Neuron (in vitro differentiated cells): ENCODE data around the gene NFKBIB.
"Not testable (repeated sequence)": the region's sequence is repeated elsewhere in the genome, so short reads cannot be mapped to it uniquely, and the experiment has no call there.

ENCODE experiments used
- H2AFZ ChIP-seq: one replicate; pipeline ENCODE4 v1.6.1; 2013; ENCODE audit warnings: low read depth, mild to moderate bottlenecking, inconsistent platforms, low read length, moderate library complexity
- H3K27me3 ChIP-seq: one replicate; pipeline ENCODE4 v1.6.1; 2013; ENCODE audit warnings: low read length; ENCODE audit not compliant: insufficient read depth
- H3K36me3 ChIP-seq: one replicate; pipeline ENCODE4 v1.6.1; 2013; ENCODE audit warnings: low read length; ENCODE audit not compliant: insufficient read depth
- H3K4me1 ChIP-seq: one replicate; pipeline ENCODE4 v1.6.1; 2013; ENCODE audit warnings: low read length; ENCODE audit not compliant: insufficient read depth
- H3K4me3 ChIP-seq: 2 replicates; pipeline ENCODE4 v1.5.1; 2013; ENCODE audit warnings: mild to moderate bottlenecking, low read length, moderate library complexity
- H3K9me3 ChIP-seq: one replicate; pipeline ENCODE4 v1.6.1; 2013; ENCODE audit warnings: low read length

NFKBIB gene

DNA sequence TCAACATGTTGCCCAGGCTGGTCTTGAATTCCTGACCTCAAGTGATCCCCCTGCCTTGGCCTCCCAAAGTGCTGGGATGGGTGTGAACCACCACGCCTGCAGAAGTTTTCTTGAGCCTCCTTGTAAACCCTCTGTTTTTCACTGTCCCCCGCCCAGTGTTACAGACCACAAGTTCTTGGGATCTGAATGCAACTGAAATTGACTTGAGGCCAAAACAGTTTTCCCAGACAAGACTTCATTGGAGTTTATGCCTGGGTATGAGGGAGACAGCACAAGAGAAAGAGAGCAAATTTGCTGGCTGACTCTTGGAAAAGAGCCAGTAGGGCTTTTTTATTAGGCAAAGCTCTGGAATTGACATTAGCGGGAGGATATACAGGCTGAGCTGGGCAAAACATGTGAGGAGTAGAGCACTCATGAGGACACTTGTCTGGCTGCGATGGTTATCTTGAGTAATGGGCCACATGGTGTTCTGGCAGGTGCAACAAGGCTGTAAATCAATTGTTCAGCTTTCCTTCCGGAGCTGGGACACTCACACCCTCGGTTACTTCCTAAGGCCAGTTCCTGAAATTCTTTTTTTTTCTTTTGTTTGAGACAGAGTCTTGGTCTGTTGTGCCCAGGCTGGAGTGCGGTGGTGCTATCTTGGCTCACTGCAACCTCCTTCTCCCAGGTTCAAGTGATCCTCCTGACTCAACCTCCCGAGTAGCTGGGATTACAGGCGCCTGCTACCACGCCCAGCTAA, 37.3 kb upstream of the NFKBIB start:
- Histone ChIP-seq H3K36me3 (no peaks in the 10 kb centered on the region), H2AFZ (no peak overlapping the region), H3K4me3 (no peak overlapping the region), H3K27me3 (no peaks in the 10 kb centered on the region), H3K9me3 (no peaks in the 10 kb centered on the region), H3K4me1 (peaks cover 1% of the 10 kb centered on the region)

DNA sequence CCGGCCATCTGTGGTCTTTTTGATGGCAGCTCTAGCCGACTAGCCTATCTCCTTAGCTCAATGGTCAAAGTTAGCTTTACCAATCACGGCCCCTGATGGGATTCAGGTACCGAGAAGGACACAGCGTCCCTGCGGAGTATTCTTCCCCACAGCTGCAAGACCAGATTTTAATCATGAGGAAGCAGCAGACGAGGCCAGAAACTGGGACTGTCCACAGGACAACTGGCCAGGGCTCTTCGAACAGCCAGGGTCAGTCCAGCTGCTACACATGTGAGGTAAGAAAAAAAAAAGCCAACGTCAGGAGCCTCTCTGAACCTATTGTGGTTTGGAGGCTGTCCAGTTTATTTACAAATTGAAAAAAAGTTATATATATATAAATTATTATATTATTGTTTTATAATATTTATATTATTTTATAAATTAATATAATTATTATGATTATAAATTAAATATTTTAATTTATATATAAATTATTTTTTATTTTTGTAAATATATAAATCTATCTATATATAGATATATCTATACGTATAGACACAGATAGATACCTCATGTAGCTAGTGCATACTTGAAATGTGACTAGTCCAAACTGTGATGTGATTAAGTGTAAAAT, 32.5 kb upstream of the NFKBIB start:
- Histone ChIP-seq H2AFZ (no peak overlapping the region), H3K9me3 (peaks cover 4% of the 10 kb centered on the region), H3K4me1 (no peaks in the 10 kb centered on the region), H3K27me3 (peaks cover 2% of the 10 kb centered on the region), H3K36me3 (no peaks in the 10 kb centered on the region), H3K4me3 (no peak overlapping the region)

DNA sequence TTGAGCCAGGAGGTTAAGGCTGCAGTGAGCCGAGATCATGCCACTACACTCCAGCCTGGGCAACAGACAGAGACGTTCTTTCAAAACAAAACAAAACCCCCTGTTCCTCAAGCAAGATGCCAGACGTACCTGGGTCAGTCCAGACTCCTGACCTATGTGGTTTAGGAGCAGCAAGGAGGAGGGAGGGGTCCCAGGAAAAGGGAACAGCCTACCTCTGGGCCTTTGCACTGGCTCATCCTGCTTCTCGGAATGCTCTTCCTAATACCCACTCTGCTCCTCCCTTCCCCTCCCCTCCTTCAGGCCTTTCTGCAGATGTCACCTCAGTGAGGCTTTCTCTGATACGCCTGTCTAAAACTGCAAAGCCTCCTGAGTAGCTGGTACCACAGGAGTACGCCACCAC, 31.2 kb upstream of the NFKBIB start:
- no peaks in the 10 kb centered on the region for H3K4me1 ChIP-seq
- peaks cover 4% of the 10 kb centered on the region for H3K9me3 ChIP-seq
- peaks cover 2% of the 10 kb centered on the region for H3K27me3 ChIP-seq
- H2AFZ ChIP-seq: no peak overlapping the region
- no peak overlapping the region for H3K4me3 ChIP-seq
- no peaks in the 10 kb centered on the region for H3K36me3 ChIP-seq

DNA sequence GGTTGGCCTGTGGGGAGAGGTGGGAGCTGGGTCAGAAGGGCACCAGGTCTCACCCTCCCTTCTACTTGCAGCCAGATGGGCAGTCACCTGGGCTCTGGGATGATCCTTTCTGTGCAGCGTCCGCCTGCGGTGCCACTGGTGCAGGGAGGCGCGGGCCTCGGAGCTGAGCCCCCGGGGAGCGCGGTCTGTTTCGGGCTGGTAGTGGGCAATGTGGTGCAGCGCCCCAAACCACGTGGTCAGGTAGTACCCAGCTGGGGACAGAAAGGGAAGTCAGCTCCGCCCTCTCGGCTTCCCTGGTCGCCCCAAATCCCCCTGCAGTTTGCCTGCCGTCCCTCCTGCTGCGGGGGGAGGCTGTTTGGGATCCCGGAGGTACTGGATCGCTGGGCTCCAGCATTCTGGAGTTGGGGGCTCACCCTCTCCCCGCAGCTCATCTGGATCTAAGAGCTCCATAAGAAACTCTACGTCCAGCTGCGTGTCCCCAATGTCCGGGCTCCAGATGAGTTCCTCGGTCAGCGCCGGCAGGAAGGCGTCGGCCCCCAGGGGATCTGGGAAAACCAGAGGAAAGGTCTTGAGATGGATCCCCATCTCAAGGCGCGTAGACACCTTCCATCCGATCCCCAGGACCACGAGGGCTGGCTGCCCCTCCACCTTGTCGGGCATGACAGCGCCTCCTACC, 30.5 kb upstream of the NFKBIB start:
- peaks cover 2% of the 10 kb centered on the region for H3K27me3 ChIP-seq
- H3K9me3 ChIP-seq: peaks cover 4% of the 10 kb centered on the region
- H3K4me3 ChIP-seq: no peak overlapping the region
- peak overlapping the region; percentile 4 for H2AFZ ChIP-seq
- H3K36me3 ChIP-seq: no peaks in the 10 kb centered on the region
- H3K4me1 ChIP-seq: no peaks in the 10 kb centered on the region

DNA sequence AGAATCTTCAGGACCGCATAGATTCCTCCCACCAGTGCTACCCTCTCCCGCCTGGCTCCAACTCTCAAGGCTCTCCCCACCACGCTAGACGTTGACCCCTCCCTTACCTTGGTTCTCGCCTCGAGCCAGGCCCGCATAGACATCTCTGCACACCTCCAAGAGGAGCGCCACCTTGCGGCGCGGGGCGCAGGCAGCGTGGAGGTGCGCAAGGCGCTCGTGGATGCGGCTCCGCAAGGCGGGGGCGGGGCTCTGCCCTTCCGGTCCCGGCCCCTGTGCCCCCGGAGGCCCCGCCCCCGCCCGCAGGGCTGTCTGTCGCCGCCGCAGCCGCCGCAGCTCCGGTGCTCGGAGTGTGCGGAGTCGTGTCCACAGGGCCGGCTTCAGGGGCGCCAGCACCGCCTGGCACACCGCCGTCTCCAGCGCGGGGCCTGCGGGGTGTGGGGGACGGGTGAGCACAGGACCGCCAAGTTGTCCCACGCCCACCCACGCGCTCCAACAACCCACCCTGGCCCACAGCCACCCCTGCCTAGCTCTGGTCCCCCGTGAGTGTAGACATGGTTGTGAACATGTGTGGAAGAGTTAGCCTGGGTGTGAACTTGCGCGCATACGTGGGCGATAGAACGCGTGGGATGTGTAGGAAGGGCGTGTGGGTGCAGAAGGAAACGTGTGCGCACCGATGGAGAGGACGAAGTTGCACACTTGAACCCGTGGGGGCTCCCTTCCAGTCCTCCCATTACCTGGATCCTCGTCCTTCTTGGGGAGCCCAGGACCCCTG, 29.7 kb upstream of the NFKBIB start:
- Histone ChIP-seq H3K27me3 (peaks cover 2% of the 10 kb centered on the region), H3K4me3 (no peak overlapping the region), H2AFZ (peak overlapping the region; percentile 4), H3K4me1 (no peaks in the 10 kb centered on the region), H3K36me3 (no peaks in the 10 kb centered on the region), H3K9me3 (peaks cover 4% of the 10 kb centered on the region)

DNA sequence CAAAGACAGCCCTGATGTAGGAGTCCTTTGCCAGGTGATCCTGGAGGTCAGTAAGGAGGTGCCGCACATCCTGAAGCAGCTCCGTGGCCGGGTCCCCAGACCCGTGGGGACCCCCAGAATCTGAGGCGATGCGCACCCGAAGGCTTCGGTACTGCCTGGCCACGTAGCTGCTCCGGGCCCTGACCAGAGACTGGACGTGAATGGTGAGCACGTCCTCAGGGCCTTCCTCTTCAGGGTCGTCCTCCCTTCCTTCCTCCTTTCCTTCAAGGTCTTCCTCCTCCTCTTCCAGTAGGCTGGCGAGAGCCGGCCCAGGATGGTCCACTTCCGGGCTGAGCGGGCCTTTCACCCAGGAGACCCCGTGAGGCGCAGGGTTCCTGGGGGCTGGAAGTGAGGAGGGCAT, 29.2 kb upstream of the NFKBIB start:
- Histone ChIP-seq H3K27me3 (peaks cover 2% of the 10 kb centered on the region), H3K4me1 (no peaks in the 10 kb centered on the region), H3K9me3 (peaks cover 4% of the 10 kb centered on the region), H2AFZ (no peak overlapping the region), H3K36me3 (no peaks in the 10 kb centered on the region), H3K4me3 (no peak overlapping the region)

DNA sequence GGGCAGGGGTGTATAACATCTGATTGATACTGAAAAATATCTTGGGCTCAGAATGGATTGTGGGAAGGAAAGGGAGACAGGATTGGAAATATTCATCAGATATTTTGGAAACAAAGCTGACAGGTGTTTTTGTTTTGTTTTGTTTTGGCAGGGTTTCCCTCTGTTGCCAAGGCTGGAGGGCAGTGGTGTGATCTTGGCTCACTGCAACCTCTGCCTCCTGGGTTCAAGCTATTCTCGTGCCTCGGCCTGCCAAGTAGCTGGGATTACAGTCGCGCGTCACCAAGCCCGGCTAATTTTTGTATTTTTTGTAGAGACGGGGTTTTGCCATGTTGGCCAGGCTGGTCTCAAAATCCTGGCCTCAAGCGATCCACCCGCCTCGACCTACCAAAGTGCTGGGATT, 26.4 kb upstream of the NFKBIB start:
- not testable (repeated sequence) for H3K9me3 ChIP-seq, H2AFZ ChIP-seq, H3K4me3 ChIP-seq, H3K36me3 ChIP-seq, H3K27me3 ChIP-seq, H3K4me1 ChIP-seq

DNA sequence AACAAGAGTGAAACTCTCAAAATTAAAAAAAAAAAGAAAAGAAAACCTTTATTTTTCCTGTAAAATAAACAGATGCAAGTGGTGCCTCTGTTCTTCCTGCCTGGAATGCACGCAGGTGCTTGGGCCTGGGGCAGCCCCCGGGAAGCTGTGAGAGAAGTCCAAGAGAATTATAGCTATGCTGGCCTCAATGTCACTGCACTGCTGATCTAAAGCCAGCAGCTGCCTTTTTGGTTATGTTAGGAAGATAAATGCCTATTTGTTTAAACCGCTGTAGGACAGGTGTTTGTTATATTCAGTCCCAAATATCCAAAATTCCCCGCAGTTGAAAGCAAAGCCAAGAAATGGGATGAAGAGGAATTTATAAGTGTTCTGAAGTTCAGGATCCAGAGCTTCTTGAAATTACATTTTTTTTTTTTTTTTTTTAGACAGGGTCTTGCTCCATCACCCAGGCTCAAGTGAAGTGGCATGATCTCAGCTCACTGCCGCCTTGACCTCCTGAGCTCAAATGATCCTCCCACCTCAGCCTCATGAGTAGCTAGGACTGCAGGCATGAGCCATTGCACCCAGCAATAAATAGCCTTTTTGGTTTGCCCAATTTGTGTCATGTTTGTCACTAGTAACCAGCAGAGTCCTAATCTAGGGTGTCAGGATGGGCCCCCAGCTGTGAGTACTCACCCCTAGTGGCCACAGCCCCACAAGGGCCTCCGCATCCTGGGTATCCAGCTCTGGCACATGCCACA, 23.9 kb upstream of the NFKBIB start:
- no peaks in the 10 kb centered on the region for H3K27me3 ChIP-seq
- peaks cover 3% of the 10 kb centered on the region for H3K36me3 ChIP-seq
- H3K4me3 ChIP-seq: no peak overlapping the region

DNA sequence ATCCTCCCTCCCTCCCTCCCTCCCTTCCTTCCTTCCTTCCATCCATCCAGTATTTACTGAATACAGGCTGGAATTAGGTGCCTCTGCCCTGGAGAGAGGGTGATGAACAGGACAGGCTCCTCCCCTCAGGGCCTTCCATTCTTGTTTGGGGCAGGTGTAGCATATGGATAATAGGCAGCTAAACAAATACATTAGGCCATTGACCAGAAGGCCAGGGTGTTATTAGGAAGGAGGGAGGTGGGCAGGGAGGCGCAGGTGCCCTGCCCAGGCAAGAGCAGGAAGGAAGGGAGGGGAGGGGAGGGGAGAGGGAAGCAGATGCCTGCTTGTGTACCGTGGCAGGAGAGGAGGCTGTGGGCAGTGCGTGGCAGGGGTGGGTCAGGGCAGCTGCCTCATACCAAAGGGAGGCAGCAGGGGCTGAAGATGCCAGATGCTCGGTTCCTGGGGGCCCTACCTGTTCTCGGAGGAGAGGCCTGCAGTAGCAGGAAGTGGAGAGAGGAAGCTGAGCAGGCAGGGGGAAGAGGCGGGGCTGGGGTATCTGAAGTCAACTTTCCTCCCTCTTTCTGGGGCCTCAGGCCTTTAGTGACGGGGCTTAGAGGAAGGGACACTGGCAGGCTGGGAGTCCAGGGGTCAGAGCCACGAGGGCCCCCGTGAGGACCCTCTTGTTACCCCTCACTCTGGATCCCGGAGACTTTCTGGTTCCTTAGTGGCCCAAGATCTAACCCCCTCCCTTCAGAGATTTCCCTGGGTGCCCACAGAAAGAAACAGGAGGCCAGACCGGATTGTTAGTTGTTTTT, 21.8 kb upstream of the NFKBIB start, which contains the start of gene RINL:
Gene RINL, minus strand, starts transcription at position 495 of the 794 bp plus-strand sequence. CDS start 1,533 bp downstream, outside the sequence.
- H3K4me3 ChIP-seq: no peak within 1 kb of the TSS
- H3K27me3 ChIP-seq: no peaks in the 10 kb centered on the region
- H2AFZ ChIP-seq: no peak within 1 kb of the TSS
- peaks cover 3% of the 10 kb centered on the region for H3K36me3 ChIP-seq
- no peaks in the 10 kb centered on the region for H3K4me1 ChIP-seq
- no peaks in the 10 kb centered on the region for H3K9me3 ChIP-seq

More for the DNA sequence above, 23.9 kb upstream of the NFKBIB start:
- Histone ChIP-seq H2AFZ (no peak overlapping the region), H3K4me1 (no peaks in the 10 kb centered on the region), H3K9me3 (no peaks in the 10 kb centered on the region)

DNA sequence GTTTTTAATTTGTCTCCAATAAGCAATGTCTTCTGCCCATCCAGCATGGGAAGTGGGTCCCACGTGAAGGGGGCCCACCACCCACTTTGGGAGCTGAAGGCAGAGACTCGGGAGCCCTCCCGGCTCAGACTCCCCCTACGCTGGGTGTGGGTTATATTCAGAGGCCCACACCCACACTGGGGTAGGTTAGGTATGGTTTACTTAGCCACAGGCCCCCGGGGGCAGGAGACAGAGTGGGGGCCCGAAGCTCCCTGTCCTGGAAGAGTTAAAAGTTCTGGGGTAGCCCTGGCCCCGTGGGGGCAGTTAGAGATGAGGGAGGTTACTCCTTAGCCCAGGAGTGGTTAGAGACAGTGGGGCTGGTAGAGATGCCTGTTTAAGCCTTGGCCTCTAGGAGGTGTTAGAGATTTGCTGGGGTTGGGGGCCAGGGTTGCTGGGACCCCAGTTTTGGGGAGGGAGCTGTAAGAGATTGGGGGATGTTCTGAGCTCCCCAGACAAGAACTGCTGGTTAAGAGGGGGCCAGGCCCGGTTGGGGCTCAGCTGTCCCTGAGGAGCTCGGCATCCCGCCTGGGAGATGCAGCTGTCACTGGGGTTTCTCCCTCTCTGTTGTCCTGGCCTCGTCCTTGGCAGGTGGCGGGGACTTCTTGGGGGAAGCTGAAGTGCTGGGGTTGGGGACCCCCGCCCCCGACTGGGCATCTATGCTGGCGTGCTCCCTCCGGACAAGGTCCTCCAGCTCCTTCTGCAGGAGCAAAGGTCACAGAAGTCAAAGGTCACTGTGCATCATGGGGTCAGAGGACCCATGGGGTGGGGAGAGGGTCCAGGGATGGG, 21.0 kb upstream of the NFKBIB start:
- H3K9me3 ChIP-seq: no peaks in the 10 kb centered on the region
- no peaks in the 10 kb centered on the region for H3K4me1 ChIP-seq
- no peak overlapping the region for H2AFZ ChIP-seq
- H3K27me3 ChIP-seq: no peaks in the 10 kb centered on the region
- H3K4me3 ChIP-seq: no peak overlapping the region
- peaks cover 3% of the 10 kb centered on the region for H3K36me3 ChIP-seq

DNA sequence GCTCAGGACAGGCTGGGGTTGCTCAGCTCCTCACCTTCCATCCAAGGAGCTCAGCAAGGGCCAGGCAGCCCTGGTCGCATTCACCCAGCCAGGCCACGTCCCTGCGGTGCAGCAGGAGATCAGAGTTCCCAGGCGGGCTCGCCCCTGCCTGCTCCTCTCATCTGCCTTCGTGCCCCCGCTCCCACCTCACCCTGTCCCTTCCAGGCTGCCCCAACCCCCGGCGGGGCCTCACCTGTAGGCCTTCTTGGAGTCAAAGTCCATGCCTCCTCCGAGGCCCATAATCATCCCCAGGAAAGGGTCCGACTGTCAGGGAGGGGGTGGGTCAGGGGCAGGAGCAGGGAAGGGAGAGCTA, 20.4 kb upstream of the NFKBIB start:
- no peaks in the 10 kb centered on the region for H3K27me3 ChIP-seq
- H3K9me3 ChIP-seq: no peaks in the 10 kb centered on the region
- H3K4me1 ChIP-seq: no peaks in the 10 kb centered on the region
- H3K36me3 ChIP-seq: peaks cover 3% of the 10 kb centered on the region
- no peak overlapping the region for H2AFZ ChIP-seq
- H3K4me3 ChIP-seq: no peak overlapping the region
